ENCODE data around the gene DAZAP2.

GRCh38 chr12:51244269-51244668, 5.6 kb downstream of the DAZAP2 start:
- no peak for TF ChIP-seq CTCF (IDR thresholded peaks at IDR 0.05; ENCODE audit: low read depth, low read length)
- TF ChIP-seq POLR2A (IDR thresholded peaks at IDR 0.05; ENCODE audit: extremely low read depth, insufficient read length), result no peak
